Mammary epithelial cell (primary cell): ENCODE data around the gene KAT6B.

Experiments used
- EZH2 ChIP-seq: IDR thresholded peaks from 2 replicates; pipeline ENCODE4 v1.6.1; 2012; ENCODE audit warnings: low read length, inconsistent platforms, borderline replicate concordance
- TF ChIP-seq, protein P1 (sequence below), 2 donors: IDR thresholded peaks in 1 of 2; conservative IDR thresholded peaks in 1 of 2; 2 replicates each; pipeline ENCODE4 v1.5.1; 2011 to 2012; ENCODE audit warnings: inconsistent platforms in 2 of 2, low read length in 2 of 2, mild to moderate bottlenecking in 2 of 2, control low read depth in 1 of 2, low read depth in 1 of 2; ENCODE audit not compliant: insufficient read depth in 1 of 2; ENCODE audit errors: extremely low read depth in 1 of 2

- TF ChIP-seq, protein P1, sequence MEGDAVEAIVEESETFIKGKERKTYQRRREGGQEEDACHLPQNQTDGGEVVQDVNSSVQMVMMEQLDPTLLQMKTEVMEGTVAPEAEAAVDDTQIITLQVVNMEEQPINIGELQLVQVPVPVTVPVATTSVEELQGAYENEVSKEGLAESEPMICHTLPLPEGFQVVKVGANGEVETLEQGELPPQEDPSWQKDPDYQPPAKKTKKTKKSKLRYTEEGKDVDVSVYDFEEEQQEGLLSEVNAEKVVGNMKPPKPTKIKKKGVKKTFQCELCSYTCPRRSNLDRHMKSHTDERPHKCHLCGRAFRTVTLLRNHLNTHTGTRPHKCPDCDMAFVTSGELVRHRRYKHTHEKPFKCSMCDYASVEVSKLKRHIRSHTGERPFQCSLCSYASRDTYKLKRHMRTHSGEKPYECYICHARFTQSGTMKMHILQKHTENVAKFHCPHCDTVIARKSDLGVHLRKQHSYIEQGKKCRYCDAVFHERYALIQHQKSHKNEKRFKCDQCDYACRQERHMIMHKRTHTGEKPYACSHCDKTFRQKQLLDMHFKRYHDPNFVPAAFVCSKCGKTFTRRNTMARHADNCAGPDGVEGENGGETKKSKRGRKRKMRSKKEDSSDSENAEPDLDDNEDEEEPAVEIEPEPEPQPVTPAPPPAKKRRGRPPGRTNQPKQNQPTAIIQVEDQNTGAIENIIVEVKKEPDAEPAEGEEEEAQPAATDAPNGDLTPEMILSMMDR (conservative IDR thresholded peaks at IDR 0.05 in 1 of 2, IDR thresholded peaks at IDR 0.05 in 1 of 2; ENCODE audit: extremely low read depth in 1 of 2, insufficient read depth in 1 of 2, low read depth in 1 of 2, low read length in 2 of 2): no peak
- TF ChIP-seq EZH2: no peak
These were observed 4.3 kb upstream of the KAT6B start for GRCh38 chr10:74822101-74822500.
